Mesenchymal stem cell (in vitro differentiated cells and primary cell): ENCODE results near the gene NPAS3.

Source experiments
- DNase-seq: peaks from one replicate; pipeline ENCODE4 v3.0.0-alpha.2; 2013
- H2AFZ ChIP-seq: one replicate; pipeline ENCODE4 v1.6.1; 2013; ENCODE audit warnings: low read depth, mild to moderate bottlenecking, control low read depth, inconsistent platforms, low read length, moderate library complexity
- H2AK5ac ChIP-seq: 2 replicates; pipeline ENCODE4 v1.6.1; 2013; ENCODE audit warnings: low read length, moderate library complexity, mild to moderate bottlenecking, inconsistent platforms; ENCODE audit not compliant: severe bottlenecking
- H2BK120ac ChIP-seq: one replicate; pipeline ENCODE4 v1.6.1; 2013; ENCODE audit warnings: low read depth, mild to moderate bottlenecking, inconsistent platforms, low read length, moderate library complexity
- H2BK12ac ChIP-seq, 2 experiments: one replicate each; pipeline ENCODE4 v1.6.1; 2013; ENCODE audit warnings: inconsistent platforms in 2 of 2, low read length in 2 of 2, mild to moderate bottlenecking in 2 of 2, moderate library complexity in 2 of 2, control low read depth in 1 of 2
- H2BK15ac ChIP-seq: one replicate; pipeline ENCODE4 v1.6.1; 2013; ENCODE audit warnings: mild to moderate bottlenecking, low read depth, inconsistent platforms; ENCODE audit not compliant: poor library complexity, severe bottlenecking
- H2BK5ac ChIP-seq: 2 replicates; pipeline ENCODE4 v1.6.1; 2013; ENCODE audit warnings: low read depth, mild to moderate bottlenecking, low read length, control low read depth, inconsistent platforms; ENCODE audit not compliant: poor library complexity, severe bottlenecking
- H3K14ac ChIP-seq, 2 experiments: one replicate each; pipeline ENCODE4 v1.6.1; 2013; ENCODE audit warnings: inconsistent platforms in 2 of 2, low read length in 2 of 2, control low read depth in 1 of 2, mild to moderate bottlenecking in 1 of 2, moderate library complexity in 1 of 2
- H3K18ac ChIP-seq, 2 experiments: one replicate each; pipeline ENCODE4 v1.6.1; 2013; ENCODE audit warnings: inconsistent platforms in 2 of 2, low read length in 2 of 2, control low read depth in 1 of 2, low read depth in 1 of 2, mild to moderate bottlenecking in 1 of 2
- H3K23ac ChIP-seq, 2 experiments: one replicate each; pipeline ENCODE4 v1.6.1; 2013; ENCODE audit warnings: inconsistent platforms in 2 of 2, low read length in 2 of 2, mild to moderate bottlenecking in 2 of 2, moderate library complexity in 2 of 2, control low read depth in 1 of 2
- H3K27ac ChIP-seq: 2 replicates; pipeline ENCODE4 v1.5.1; 2013; ENCODE audit warnings: mild to moderate bottlenecking, moderate library complexity, low read length, control low read depth, inconsistent platforms; ENCODE audit not compliant: poor library complexity, severe bottlenecking
- H3K27me3 ChIP-seq, 2 experiments: 2 replicates each; pipeline versions ENCODE4 v1.6.1 to v1.7.0; 2013; ENCODE audit warnings: low read length in 2 of 2, mild to moderate bottlenecking in 2 of 2, moderate library complexity in 2 of 2, control low read depth in 1 of 2, inconsistent platforms in 1 of 2; ENCODE audit not compliant: control insufficient read depth in 1 of 2, insufficient read depth in 1 of 2
- H3K36me3 ChIP-seq, 2 experiments: 2 replicates each; pipeline versions ENCODE4 v1.6.1 to v1.7.0; 2013; ENCODE audit warnings: low read length in 2 of 2, control low read depth in 1 of 2, inconsistent platforms in 1 of 2, low read depth in 1 of 2, mild to moderate bottlenecking in 1 of 2; ENCODE audit not compliant: insufficient read depth in 2 of 2, control insufficient read depth in 1 of 2
- H3K4ac ChIP-seq, 2 experiments: one replicate each; pipeline ENCODE4 v1.6.1; 2013; ENCODE audit warnings: inconsistent platforms in 2 of 2, low read length in 2 of 2, mild to moderate bottlenecking in 2 of 2, moderate library complexity in 2 of 2, control low read depth in 1 of 2, low read depth in 1 of 2
- H3K4me1 ChIP-seq: 2 replicates; pipeline ENCODE4 v1.6.1; 2013; ENCODE audit warnings: low read depth, low read length, control low read depth; ENCODE audit not compliant: control insufficient read depth, insufficient read depth
- H3K4me2 ChIP-seq: 2 replicates; pipeline ENCODE4 v1.6.1; 2013; ENCODE audit warnings: low read length, mild to moderate bottlenecking, inconsistent platforms; ENCODE audit not compliant: poor library complexity, severe bottlenecking
- H3K4me3 ChIP-seq, 2 experiments: 2 replicates each; pipeline versions ENCODE4 v1.5.1 to v1.7.0; 2013; ENCODE audit warnings: low read length in 2 of 2, mild to moderate bottlenecking in 2 of 2, control low read depth in 1 of 2, low read depth in 1 of 2; ENCODE audit not compliant: insufficient read depth in 1 of 2
- H3K79me1 ChIP-seq: replicated peaks from 2 replicates; pipeline ENCODE4 v1.6.1; 2013; ENCODE audit warnings: mild to moderate bottlenecking, control low read depth, low read length, inconsistent platforms; ENCODE audit not compliant: poor library complexity, severe bottlenecking
- H3K9ac ChIP-seq: 2 replicates; pipeline ENCODE4 v1.7.0; 2013; ENCODE audit warnings: mild to moderate bottlenecking, low read length, moderate library complexity
- H3K9me3 ChIP-seq: 2 replicates; pipeline ENCODE4 v1.7.0; 2013; ENCODE audit warnings: mild to moderate bottlenecking, low read length; ENCODE audit not compliant: control insufficient read depth
- H4K8ac ChIP-seq: one replicate; pipeline ENCODE4 v1.6.1; 2013; ENCODE audit warnings: inconsistent platforms, mild to moderate bottlenecking, low read length, moderate library complexity
- H4K91ac ChIP-seq: one replicate; pipeline ENCODE4 v1.6.1; 2013; ENCODE audit warnings: mild to moderate bottlenecking, low read length, inconsistent platforms
- WGBS: methylation state at CpG from one replicate; pipeline ENCODE4 v1.1.7; 2013; ENCODE audit warnings: mixed read lengths; 5-methylcytosine and 5-hydroxymethylcytosine counted together

The NPAS3 gene

GRCh38 chr14:33714527-33715226 lies 776.0 kb downstream of the NPAS3 start:
- Histone ChIP-seq H2BK120ac (no peak overlapping the region), H2AK5ac (no peak overlapping the region), H3K4ac (no peak overlapping the region), H3K9ac (no peak overlapping the region), H3K23ac (no peak overlapping the region), H3K27me3 (no peaks in the 10 kb centered on the region), H4K8ac (no peak overlapping the region), H3K4me1 (no peaks in the 10 kb centered on the region), H2BK15ac (no peak overlapping the region), H2BK12ac (no peak overlapping the region), H3K79me1 (no peaks in the 10 kb centered on the region), H3K4me2 (no peak overlapping the region), H4K91ac (no peak overlapping the region), H3K4me3 (no peak overlapping the region), H3K14ac (no peak overlapping the region), H3K18ac (no peak overlapping the region), H3K9me3 (no peaks in the 10 kb centered on the region), H2AFZ (no peak overlapping the region), H3K27ac (no peak overlapping the region), H2BK5ac (no peak overlapping the region), H3K36me3 (no peaks in the 10 kb centered on the region)
- 100% methylated on average over 1 of the region's 1 CpG for WGBS
- DNase-seq: peak; percentile 15

- H3K4me1 ChIP-seq: no peaks in the 10 kb centered on the region
- H3K18ac ChIP-seq: no peak overlapping the region
- no peak overlapping the region for H3K27ac ChIP-seq
- no peaks in the 10 kb centered on the region for H3K27me3 ChIP-seq
- H4K91ac ChIP-seq: no peak overlapping the region
- H2AFZ ChIP-seq: no peak overlapping the region
- no peak overlapping the region for H3K14ac ChIP-seq
- H4K8ac ChIP-seq: no peak overlapping the region
- H2BK5ac ChIP-seq: no peak overlapping the region
- no peak overlapping the region for H2BK120ac ChIP-seq
- no peak overlapping the region for H3K23ac ChIP-seq
- no peaks in the 10 kb centered on the region for H3K9me3 ChIP-seq
- H3K36me3 ChIP-seq: no peaks in the 10 kb centered on the region
- no peak overlapping the region for H2AK5ac ChIP-seq
- H2BK15ac ChIP-seq: no peak overlapping the region
- H3K79me1 ChIP-seq: no peaks in the 10 kb centered on the region
- H3K4me3 ChIP-seq: no peak overlapping the region
- H3K9ac ChIP-seq: no peak overlapping the region
- no peak overlapping the region for H3K4me2 ChIP-seq
- H3K4ac ChIP-seq: no peak overlapping the region
- H2BK12ac ChIP-seq: no peak overlapping the region
- no peak for DNase-seq
- WGBS: 92% methylated on average over 1 of the region's 1 CpG
Measured at GRCh38 chr14:33715227-33715528, 776.5 kb downstream of the NPAS3 start.

GRCh38 chr14:33716921-33717320 lies 778.2 kb downstream of the NPAS3 start:
- WGBS: 90% methylated on average over 2 of the region's 2 CpGs
- H3K4me2 ChIP-seq: no peak overlapping the region

GRCh38 chr14:33717866-33718265 lies 779.2 kb downstream of the NPAS3 start:
- Histone ChIP-seq H3K79me1 (no peaks in the 10 kb centered on the region), H3K18ac (no peak overlapping the region), H2AFZ (no peak overlapping the region), H3K4ac (no peak overlapping the region), H2AK5ac (no peak overlapping the region), H2BK12ac (no peak overlapping the region), H3K23ac (no peak overlapping the region), H3K27ac (no peak overlapping the region), H3K4me1 (no peaks in the 10 kb centered on the region), H3K9me3 (no peaks in the 10 kb centered on the region), H3K4me2 (no peak overlapping the region), H3K9ac (no peak overlapping the region), H2BK5ac (no peak overlapping the region), H3K4me3 (no peak overlapping the region), H3K36me3 (no peaks in the 10 kb centered on the region), H4K8ac (no peak overlapping the region), H4K91ac (no peak overlapping the region), H3K14ac (no peak overlapping the region), H3K27me3 (no peaks in the 10 kb centered on the region), H2BK120ac (no peak overlapping the region), H2BK15ac (no peak overlapping the region)
- WGBS: 100% methylated on average over 3 of the region's 4 CpGs
- no peak for DNase-seq

More at GRCh38 chr14:33716921-33717320, 778.2 kb downstream of the NPAS3 start:
- Histone ChIP-seq H2BK15ac (no peak overlapping the region), H3K36me3 (no peaks in the 10 kb centered on the region), H3K79me1 (no peaks in the 10 kb centered on the region), H3K4me3 (no peak overlapping the region), H2AK5ac (no peak overlapping the region), H3K27ac (no peak overlapping the region), H3K23ac (no peak overlapping the region), H2BK12ac (no peak overlapping the region), H2BK120ac (no peak overlapping the region), H3K4me1 (no peaks in the 10 kb centered on the region), H2BK5ac (no peak overlapping the region), H4K91ac (no peak overlapping the region), H3K14ac (no peak overlapping the region), H3K27me3 (no peaks in the 10 kb centered on the region), H3K9ac (no peak overlapping the region), H4K8ac (no peak overlapping the region), H3K4ac (no peak overlapping the region), H3K9me3 (no peaks in the 10 kb centered on the region), H2AFZ (no peak overlapping the region), H3K18ac (no peak overlapping the region)
- no peak for DNase-seq
